ENCODE data around the gene TRAF2. TPM values are rescaled to one million over a fixed set of nuclear protein-coding genes. Genes with fewer than 3 reads are reported as not detected.

TRAF2 gene
- total and polyA plus RNA-seq, 2 of the 4 experiments (the other 2 are of a cell fraction), result 6.6 to 12.0 TPM

DNA sequence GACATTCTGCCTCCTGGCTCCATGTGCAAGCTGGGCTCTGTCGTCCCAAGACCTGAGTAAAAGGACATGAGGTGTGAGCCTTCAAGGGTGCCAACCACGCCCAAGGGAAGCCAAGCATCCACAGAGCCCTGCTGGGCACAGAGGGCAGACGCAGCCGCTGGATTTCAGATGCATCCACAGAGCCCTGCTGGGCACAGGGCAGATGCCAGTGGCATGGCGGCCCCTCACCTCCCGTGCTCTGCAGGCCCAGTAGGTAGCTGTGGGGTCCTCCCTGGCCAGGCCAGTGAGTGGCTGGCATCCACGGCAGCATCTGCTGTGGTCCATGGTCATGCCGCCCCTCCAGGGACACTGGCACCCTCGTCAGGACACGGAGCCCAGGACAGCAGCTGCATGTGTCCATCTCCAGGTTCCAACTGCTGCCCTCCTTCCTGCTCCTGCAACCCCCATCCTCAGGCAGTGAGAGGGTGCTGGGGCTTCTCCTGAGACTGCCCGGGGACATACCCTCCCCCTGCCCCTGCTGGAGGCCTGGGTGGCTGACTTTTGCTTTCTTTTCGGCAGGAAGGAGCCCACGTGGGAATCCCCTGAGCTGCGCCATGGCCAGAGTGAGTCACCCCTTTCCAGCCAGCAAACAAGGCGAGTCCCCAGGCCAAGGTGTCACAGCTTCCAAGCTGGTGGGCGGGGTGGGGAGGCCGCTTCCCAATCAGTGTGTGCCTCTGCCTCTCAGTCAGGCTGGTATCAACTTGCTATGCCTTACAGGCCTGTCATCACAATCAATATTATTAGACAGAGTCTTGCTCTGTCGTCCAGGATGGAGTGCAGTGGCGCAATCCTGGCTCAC lies 4.0 kb upstream of the TRAF2 start:
- BruUV-seq (replicated peaks), result no TSS peak
- Histone ChIP-seq H3K4me1 (ENCODE audit: control insufficient read depth, insufficient read depth, low read length) (peaks cover 11% of the 10 kb centered on the region), H3K4me3 (ENCODE audit: insufficient read depth, low read depth, low read length) (no peak overlapping the region; the same call in 1 of the 2 replicates), H3K56ac (ENCODE audit: extremely low read depth, insufficient read depth, low read length) (no peak overlapping the region), H3K27me3 (ENCODE audit: control insufficient read depth, insufficient read depth, low read length) (no peaks in the 10 kb centered on the region), H4K91ac (ENCODE audit: insufficient read depth, low read depth, low read length) (peak overlapping the region; percentile 54; the same call in 1 of the 2 replicates), H3K4me2 (ENCODE audit: low read depth, low read length) (peak overlapping the region; percentile 75), H2AK5ac (ENCODE audit: low read depth, low read length) (peak overlapping the region; percentile 71), H2BK20ac (ENCODE audit: low read depth, low read length) (peak overlapping the region; percentile 8; the same call in 1 of the 2 replicates), H3K9ac (ENCODE audit: low read depth, low read length) (peak overlapping the region; percentile 5; the same call in 1 of the 2 replicates), H2BK120ac (ENCODE audit: low read depth, low read length) (peak overlapping the region; percentile 66; the same call in 1 of the 2 replicates), H4K20me1 (ENCODE audit: insufficient read depth, low read length) (peaks cover 3% of the 10 kb centered on the region; the same call in 1 of the 2 replicates), H2BK15ac (ENCODE audit: low read depth, low read length) (peak overlapping the region; percentile 7; the same call in 1 of the 3 replicates), H3K18ac (ENCODE audit: low read depth, low read length) (peak overlapping the region; percentile 22), H3K4ac (ENCODE audit: low read depth, low read length) (peak overlapping the region; percentile 57), H3K27ac (ENCODE audit: insufficient read depth, low read length) (peak overlapping the region; percentile 2; the same call in 1 of the 2 replicates), H3K14ac (replicated peaks; ENCODE audit: low read depth, low read length) (peak overlapping the region; percentile 6; the same call in 1 of the 2 replicates), H3K36me3 (ENCODE audit: control insufficient read depth, insufficient read depth, low read length) (no peaks in the 10 kb centered on the region), H3K9me1 (ENCODE audit: insufficient read depth, low read length) (0 out of 2 replicates have a peak, but pooled peaks cover 4% of the 10 kb centered on the region), H2BK5ac (ENCODE audit: low read depth, low read length, poor library complexity, severe bottlenecking) (peak overlapping the region; percentile 69), H2AFZ (replicated peaks; ENCODE audit: low read length, poor library complexity) (peak overlapping the region; percentile 92), H4K8ac (ENCODE audit: low read depth in 2 of 2, low read length in 2 of 2) (peak overlapping the region; percentile 17 to 95; a peak in 3 of 4 replicates), H3K23ac (ENCODE audit: low read depth, low read length) (no peak overlapping the region; the same call in 1 of the 2 replicates), H4K5ac (ENCODE audit: low read depth, low read length) (peak overlapping the region; percentile 45), H2AK9ac (replicated peaks; ENCODE audit: low read depth, low read length, poor library complexity) (peak overlapping the region; percentile 21), H3K79me1 (ENCODE audit: low read depth in 1 of 2, low read length in 2 of 2) (peaks cover under 1 to 6% of the 10 kb centered on the region in 2 experiments; a peak in 2 of 4 replicates), H3K9me3 (ENCODE audit: control insufficient read depth, insufficient read depth, low read length) (no peaks in the 10 kb centered on the region)
- 75% methylated on average over 5 of the region's 19 CpGs; no CpG with 5 or more reads in 1 of the 2 experiments for WGBS, 2 experiments (ENCODE audit: extremely low coverage in 2 of 2, insufficient read length in 1 of 2)
- intact Hi-C loops (cut with micrococcal nuclease) (no loop called here), in situ Hi-C loops (cut with MboI; ENCODE audit: low sequenced_read_pairs) (no loop called here), dilution Hi-C loops (cut with HindIII; ENCODE audit: low sequenced_read_pairs, unreplicated experiment) (no loop called here)
- ChIA-PET CTCF (no interaction called here), POLR2A (ENCODE audit: unreplicated experiment) (no interaction called here)
- TF ChIP-seq POLR2A (IDR thresholded peaks at IDR 0.05; ENCODE audit: low read depth, low read length) (no peak), CTCF (conservative IDR thresholded peaks at IDR 0.05; ENCODE audit: low read depth, low read length) (0 out of 2 replicates have a peak, but pooled peaks have one; percentile 8), BHLHE40 (IDR thresholded peaks at IDR 0.05; ENCODE audit: low read depth, low read length) (no peak; the same call in 1 of the 2 replicates), MAFK (IDR thresholded peaks at IDR 0.05; ENCODE audit: low read depth, low read length) (no peak), MAZ (IDR thresholded peaks at IDR 0.05; ENCODE audit: borderline replicate concordance, low read depth, low read length) (peak; percentile 53; the same call in 1 of the 2 replicates), CEBPB (IDR thresholded peaks at IDR 0.05; ENCODE audit: low read depth, low read length) (peak; percentile 62), FOS (IDR thresholded peaks at IDR 0.05; ENCODE audit: low read depth, low read length) (peak; percentile 74), MXI1 (IDR thresholded peaks at IDR 0.05; ENCODE audit: borderline replicate concordance, low read depth, low read length) (peak; percentile 82; the same call in 1 of the 2 replicates), SMC3 (IDR thresholded peaks at IDR 0.05; ENCODE audit: low read depth, low read length) (no peak), ELK1 (IDR thresholded peaks at IDR 0.05; ENCODE audit: borderline replicate concordance, low read depth, low read length) (no peak), USF2 (IDR thresholded peaks at IDR 0.05; ENCODE audit: low read depth, low read length) (peak; percentile 82), RAD21 (IDR thresholded peaks at IDR 0.05; ENCODE audit: low read length) (no peak)
- ATAC-seq (ENCODE audit: low read depth), result peak; percentile 13
- peak; percentile 87 for DNase-seq
